Nephron (organoid): Measurements from ENCODE around the gene RFC2.

Source experiments
- H3K27ac Mint-ChIP-seq, 3 experiments: 2 replicates each; pipeline ENCODE4 v1.8.0; 2020; ENCODE audit warnings: mixed read lengths in 3 of 3, mild to moderate bottlenecking in 2 of 3, moderate library complexity in 1 of 3
- H3K27me3 Mint-ChIP-seq: 2 replicates; pipeline ENCODE4 v1.8.0; 2021; ENCODE audit warnings: low read depth, mild to moderate bottlenecking, moderate library complexity, mixed read lengths
- H3K36me3 Mint-ChIP-seq: 2 replicates; pipeline ENCODE4 v1.8.0; 2020; ENCODE audit warnings: low read depth, mixed read lengths
- H3K4me1 Mint-ChIP-seq: 2 replicates; pipeline ENCODE4 v1.8.0; 2020; ENCODE audit warnings: mixed read lengths
- H3K4me3 Mint-ChIP-seq, 3 experiments: 2 replicates each; pipeline ENCODE4 v1.8.0; 2020; ENCODE audit warnings: mild to moderate bottlenecking in 3 of 3, mixed read lengths in 3 of 3, moderate library complexity in 2 of 3
- H3K9me3 Mint-ChIP-seq: 2 replicates; pipeline ENCODE4 v1.8.0; 2020; ENCODE audit warnings: mixed read lengths
- CTCF ChIP-seq, 3 experiments: fragments of 200-600 bp; sonication (generic); IDR thresholded peaks; one replicate each; pipeline ENCODE4 v1.5.0; 2021; ENCODE audit warnings: antibody characterized with exemption in 3 of 3; ENCODE audit not compliant: unreplicated experiment in 3 of 3

RFC2 gene

GRCh38 chr7:74181821-74182220 lies 72.4 kb downstream of the RFC2 start:
- TF ChIP-seq CTCF (IDR thresholded peaks at IDR 0.05; ENCODE audit: unreplicated experiment in 3 of 3): no peak
- Mint-ChIP-seq H3K27me3 (no peaks in the 10 kb centered on the region), H3K36me3 (peaks cover 30% of the 10 kb centered on the region), H3K27ac (no peak overlapping the region), H3K4me1 (peaks cover 36% of the 10 kb centered on the region), H3K4me3 (no peak overlapping the region), H3K9me3 (no peaks in the 10 kb centered on the region)
